Keratinocyte (primary cell): ENCODE measurements around the gene GALNT13. TPM values are rescaled to one million over a fixed set of nuclear protein-coding genes. Genes with fewer than 3 reads are reported as not detected.

Source experiments
- DNase-seq: peaks from one replicate; pipeline ENCODE4 v3.0.0-alpha.2; 2011; ENCODE audit warnings: low read depth, missing footprints, low spot score
- FAIRE-seq: peaks from 2 replicates; lab custom pipeline; 2011; peaks lifted over from hg19 to GRCh38; lab: Jason Lieb, UNC
- H2AFZ ChIP-seq: 2 replicates; pipeline ENCODE4 v1.6.0; 2012; ENCODE audit warnings: low read length, control low read depth, inconsistent platforms; ENCODE audit not compliant: control insufficient read depth
- H3K27ac ChIP-seq: 2 replicates; pipeline ENCODE4 v1.5.1; 2011; ENCODE audit warnings: low read length; ENCODE audit not compliant: control insufficient read depth, insufficient read depth
- H3K27me3 ChIP-seq: 3 replicates; pipeline ENCODE4 v1.6.0; 2011; ENCODE audit warnings: low read length; ENCODE audit not compliant: control insufficient read depth, insufficient read depth; ENCODE audit errors: extremely low read depth
- H3K36me3 ChIP-seq, 2 experiments: 2 replicates in 1 of 2; 3 replicates in 1 of 2; pipeline ENCODE4 v1.5.1; 2011; ENCODE audit warnings: low read length in 2 of 2, mild to moderate bottlenecking in 1 of 2; ENCODE audit not compliant: control insufficient read depth in 2 of 2, insufficient read depth in 2 of 2; ENCODE audit errors: extremely low read depth in 1 of 2
- H3K4me1 ChIP-seq: 3 replicates; pipeline ENCODE4 v1.5.1; 2011; ENCODE audit warnings: low read length; ENCODE audit not compliant: control insufficient read depth, insufficient read depth; ENCODE audit errors: extremely low read depth
- H3K4me2 ChIP-seq: 3 replicates; pipeline ENCODE4 v1.6.0; 2011; ENCODE audit warnings: low read depth, low read length; ENCODE audit not compliant: control insufficient read depth, insufficient read depth; ENCODE audit errors: extremely low read depth
- H3K4me3 ChIP-seq, 3 experiments: fragments of 200-600 bp in 1 of 3; sonication (generic) in 1 of 3; 2 replicates in 2 of 3; 3 replicates in 1 of 3; pipeline ENCODE4 v1.5.1; 2011 to 2016; ENCODE audit warnings: low read length in 3 of 3, mild to moderate bottlenecking in 3 of 3, control low read depth in 2 of 3, inconsistent platforms in 1 of 3, low read depth in 1 of 3, mixed read lengths in 1 of 3, mixed run types in 1 of 3, moderate library complexity in 1 of 3; ENCODE audit not compliant: control insufficient read depth in 2 of 3, insufficient read depth in 2 of 3; ENCODE audit errors: extremely low read depth in 1 of 3
- H3K79me2 ChIP-seq: 2 replicates; pipeline ENCODE4 v1.6.0; 2012; ENCODE audit warnings: low read length; ENCODE audit not compliant: control insufficient read depth, insufficient read depth
- H3K9ac ChIP-seq: 3 replicates; pipeline ENCODE4 v1.6.0; 2011; ENCODE audit warnings: low read length; ENCODE audit not compliant: control insufficient read depth, insufficient read depth; ENCODE audit errors: extremely low read depth
- H3K9me1 ChIP-seq: 3 replicates; pipeline ENCODE4 v1.6.0; 2011; ENCODE audit warnings: low read length; ENCODE audit not compliant: control insufficient read depth, insufficient read depth; ENCODE audit errors: extremely low read depth
- H3K9me3 ChIP-seq: 2 replicates; pipeline ENCODE4 v1.5.1; 2012; ENCODE audit warnings: low read depth, low read length; ENCODE audit not compliant: control insufficient read depth
- H4K20me1 ChIP-seq: 3 replicates; pipeline ENCODE4 v1.6.0; 2011; ENCODE audit warnings: low read length; ENCODE audit not compliant: control insufficient read depth, insufficient read depth; ENCODE audit errors: extremely low read depth
- CTCF ChIP-seq, 3 experiments: IDR thresholded peaks in 1 of 3; conservative IDR thresholded peaks in 1 of 3; optimal IDR thresholded peaks in 1 of 3; 2 replicates in 2 of 3; 3 replicates in 1 of 3; pipeline versions ENCODE3 to v1.5.1; 2011; ENCODE audit warnings: low read length in 3 of 3, mild to moderate bottlenecking in 3 of 3, moderate library complexity in 2 of 3, control low read depth in 1 of 3, inconsistent platforms in 1 of 3; ENCODE audit not compliant: insufficient read depth in 2 of 3; ENCODE audit errors: extremely low read depth in 1 of 3
- EZH2 ChIP-seq: IDR thresholded peaks from one replicate; pipeline ENCODE4 v1.6.1; 2012; ENCODE audit warnings: inconsistent platforms, mild to moderate bottlenecking, low read length, moderate library complexity
- dilution Hi-C: fragments of 300-500 bp; cut with MboI; formaldehyde crosslinking; loops from one replicate; pipeline ENCODE4 v1.7.0; 2020; ENCODE audit warnings: low sequenced_read_pairs; ENCODE audit not compliant: extremely low pct_ligation_motif_present
- polyA plus RNA-seq, 5 experiments: library from polyadenylated mRNA; depleted of rRNA in 3 of 5; stranded (reverse) in 3 of 5; stranded (forward) in 1 of 5; unstranded in 1 of 5; fragments of >200 nt; gene quantifications; 1 replicate in 1 of 5; 2 replicates in 3 of 5; 3 replicates in 1 of 5; pipeline versions ENCODE4 v1.2.1 to v1.2.3, GENCODE V29; 2011 to 2012; ENCODE audit warnings: missing spikeins in 2 of 5, low read depth in 1 of 5, low replicate concordance in 1 of 5

GALNT13 gene
- polyA plus RNA-seq, 1 donor (not counting 4 experiments of a cell fraction or from before 2014, with no cell fraction given) = not detected

- H3K4me1 ChIP-seq = no peaks in the 10 kb centered on the region
- no peaks in the 10 kb centered on the region for H3K27me3 ChIP-seq
- no peaks in the 10 kb centered on the region for H3K36me3 ChIP-seq
- DNase-seq (no peak), FAIRE-seq (no peak)
- TF ChIP-seq EZH2 = no peak
- TF ChIP-seq CTCF (optimal IDR thresholded peaks at IDR 0.05 in 1 of 3, IDR thresholded peaks at IDR 0.05 in 1 of 3, conservative IDR thresholded peaks at IDR 0.05 in 1 of 3; ENCODE audit: extremely low read depth in 1 of 3, insufficient read depth in 2 of 3, low read length in 3 of 3) = no peak
- no peaks in the 10 kb centered on the region for H4K20me1 ChIP-seq
- H3K4me3 ChIP-seq = no peak overlapping the region
- no peak overlapping the region for H3K27ac ChIP-seq
- H3K9me3 ChIP-seq = no peaks in the 10 kb centered on the region
- no peaks in the 10 kb centered on the region for H3K9me1 ChIP-seq
- dilution Hi-C loops = no loop called here
- H3K9ac ChIP-seq = no peak overlapping the region
- H3K79me2 ChIP-seq = no peaks in the 10 kb centered on the region
- no peak overlapping the region for H3K4me2 ChIP-seq
- no peak overlapping the region for H2AFZ ChIP-seq
These were observed 561.3 kb downstream of the GALNT13 start for GRCh38 chr2:154433010-154433409.

GRCh38 chr2:154437104-154437503 is 565.4 kb downstream of the GALNT13 start:
- no peak for FAIRE-seq
- Histone ChIP-seq H3K36me3 (no peaks in the 10 kb centered on the region), H3K4me1 (no peaks in the 10 kb centered on the region), H3K4me2 (no peak overlapping the region), H3K9ac (no peak overlapping the region), H3K4me3 (no peak overlapping the region), H4K20me1 (no peaks in the 10 kb centered on the region), H3K9me1 (no peaks in the 10 kb centered on the region), H3K79me2 (no peaks in the 10 kb centered on the region), H3K27ac (no peak overlapping the region), H2AFZ (no peak overlapping the region), H3K9me3 (no peaks in the 10 kb centered on the region), H3K27me3 (no peaks in the 10 kb centered on the region)
- TF ChIP-seq EZH2 (no peak), CTCF (optimal IDR thresholded peaks at IDR 0.05 in 1 of 3, IDR thresholded peaks at IDR 0.05 in 1 of 3, conservative IDR thresholded peaks at IDR 0.05 in 1 of 3; ENCODE audit: extremely low read depth in 1 of 3, insufficient read depth in 2 of 3, low read length in 3 of 3) (no peak)
- DNase-seq = no peak
- dilution Hi-C loops = no loop called here
